Measurements from ENCODE around the gene CUEDC2. TPM values are rescaled to one million over a fixed set of nuclear protein-coding genes. Genes with fewer than 3 reads are reported as not detected.

Gene CUEDC2
- total RNA-seq, 1 experiment from 2014 or later: 40.2 TPM

DNA sequence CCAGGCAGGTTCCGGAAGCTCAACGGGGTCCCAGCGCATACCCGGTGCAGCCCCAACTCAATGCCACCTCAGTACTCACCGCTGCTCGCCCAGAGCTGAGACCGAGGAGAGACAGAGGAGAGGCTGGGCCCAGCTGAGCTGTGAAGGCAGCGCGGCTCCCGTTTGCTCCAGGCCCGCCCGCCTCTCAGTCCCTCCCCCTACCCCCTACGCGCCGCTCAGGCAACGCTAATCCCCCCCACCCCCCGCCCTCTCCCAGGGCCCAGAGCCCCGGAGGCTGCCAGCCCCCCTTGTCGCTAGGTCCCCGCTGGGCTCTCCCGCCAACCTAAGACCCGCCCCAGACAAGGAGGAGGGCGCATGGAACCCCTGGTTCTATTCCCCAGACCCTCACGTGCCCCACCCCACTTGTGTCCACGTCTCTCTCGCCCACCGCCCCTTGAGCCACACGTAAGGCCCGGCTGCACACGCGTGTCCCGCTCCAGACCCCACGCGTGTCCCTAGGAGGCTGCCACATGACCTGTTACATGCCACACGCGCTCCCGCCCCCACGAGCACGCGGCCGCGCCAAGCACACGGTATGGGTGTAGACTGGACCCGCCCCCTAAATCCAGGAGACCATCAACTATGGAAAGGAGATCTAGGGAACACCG is 13.6 kb downstream of the CUEDC2 start, which contains the start of gene PSD:
Gene PSD, minus strand, starts transcription at position 164 of the 647 bp plus-strand sequence. CDS start 1,747 bp downstream, outside the sequence.
- Mint-ChIP-seq H3K9me3 (no peaks in the 10 kb centered on the region), H3K36me3 (peaks cover 9% of the 10 kb centered on the region; the same call in 1 of the 2 replicates), H3K4me1 (peaks cover 19% of the 10 kb centered on the region), H3K27ac (peak within 1 kb of the TSS; percentile 90; the same call in 1 of the 2 replicates), H3K27me3 (ENCODE audit: low read depth) (peaks cover 5% of the 10 kb centered on the region; the same call in 1 of the 2 replicates), H3K4me3 (peak within 1 kb of the TSS; percentile 98)
- CTCF ChIA-PET: interaction anchor here (0.6 to 1.4 kb wide), 9 partner anchors 13 to 188 kb away, joined by 3 to 14 read pairs (median 4); partner anchors contain the start of genes CUEDC2 and NFKB2
- DNase-seq (ENCODE audit: low spot score) (peak; percentile 69), ATAC-seq (peak; percentile 11)
- POLR2A ChIA-PET: interaction anchor here (0.7 to 1.1 kb wide), 3 partner anchors 20 to 44 kb away, joined by 3 to 5 read pairs (median 4); partner anchors contain the start of gene C10orf95
- TF ChIP-seq CBFB (CRISPR knock-in tag; IDR thresholded peaks at IDR 0.05; ENCODE audit: low read depth): peak; percentile 24; the same call in 1 of the 2 replicates
- TF ChIP-seq, protein P1, sequence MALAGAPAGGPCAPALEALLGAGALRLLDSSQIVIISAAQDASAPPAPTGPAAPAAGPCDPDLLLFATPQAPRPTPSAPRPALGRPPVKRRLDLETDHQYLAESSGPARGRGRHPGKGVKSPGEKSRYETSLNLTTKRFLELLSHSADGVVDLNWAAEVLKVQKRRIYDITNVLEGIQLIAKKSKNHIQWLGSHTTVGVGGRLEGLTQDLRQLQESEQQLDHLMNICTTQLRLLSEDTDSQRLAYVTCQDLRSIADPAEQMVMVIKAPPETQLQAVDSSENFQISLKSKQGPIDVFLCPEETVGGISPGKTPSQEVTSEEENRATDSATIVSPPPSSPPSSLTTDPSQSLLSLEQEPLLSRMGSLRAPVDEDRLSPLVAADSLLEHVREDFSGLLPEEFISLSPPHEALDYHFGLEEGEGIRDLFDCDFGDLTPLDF (CRISPR knock-in tag; IDR thresholded peaks at IDR 0.05): no peak
- TF ChIP-seq, protein P2, sequence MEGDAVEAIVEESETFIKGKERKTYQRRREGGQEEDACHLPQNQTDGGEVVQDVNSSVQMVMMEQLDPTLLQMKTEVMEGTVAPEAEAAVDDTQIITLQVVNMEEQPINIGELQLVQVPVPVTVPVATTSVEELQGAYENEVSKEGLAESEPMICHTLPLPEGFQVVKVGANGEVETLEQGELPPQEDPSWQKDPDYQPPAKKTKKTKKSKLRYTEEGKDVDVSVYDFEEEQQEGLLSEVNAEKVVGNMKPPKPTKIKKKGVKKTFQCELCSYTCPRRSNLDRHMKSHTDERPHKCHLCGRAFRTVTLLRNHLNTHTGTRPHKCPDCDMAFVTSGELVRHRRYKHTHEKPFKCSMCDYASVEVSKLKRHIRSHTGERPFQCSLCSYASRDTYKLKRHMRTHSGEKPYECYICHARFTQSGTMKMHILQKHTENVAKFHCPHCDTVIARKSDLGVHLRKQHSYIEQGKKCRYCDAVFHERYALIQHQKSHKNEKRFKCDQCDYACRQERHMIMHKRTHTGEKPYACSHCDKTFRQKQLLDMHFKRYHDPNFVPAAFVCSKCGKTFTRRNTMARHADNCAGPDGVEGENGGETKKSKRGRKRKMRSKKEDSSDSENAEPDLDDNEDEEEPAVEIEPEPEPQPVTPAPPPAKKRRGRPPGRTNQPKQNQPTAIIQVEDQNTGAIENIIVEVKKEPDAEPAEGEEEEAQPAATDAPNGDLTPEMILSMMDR (IDR thresholded peaks at IDR 0.05): no peak
- TF ChIP-seq NR2C2 (CRISPR knock-in tag; IDR thresholded peaks at IDR 0.05): no peak
- TF ChIP-seq MXD4 (CRISPR knock-in tag; IDR thresholded peaks at IDR 0.05; ENCODE audit: borderline replicate concordance): no peak
- TF ChIP-seq, protein P3, sequence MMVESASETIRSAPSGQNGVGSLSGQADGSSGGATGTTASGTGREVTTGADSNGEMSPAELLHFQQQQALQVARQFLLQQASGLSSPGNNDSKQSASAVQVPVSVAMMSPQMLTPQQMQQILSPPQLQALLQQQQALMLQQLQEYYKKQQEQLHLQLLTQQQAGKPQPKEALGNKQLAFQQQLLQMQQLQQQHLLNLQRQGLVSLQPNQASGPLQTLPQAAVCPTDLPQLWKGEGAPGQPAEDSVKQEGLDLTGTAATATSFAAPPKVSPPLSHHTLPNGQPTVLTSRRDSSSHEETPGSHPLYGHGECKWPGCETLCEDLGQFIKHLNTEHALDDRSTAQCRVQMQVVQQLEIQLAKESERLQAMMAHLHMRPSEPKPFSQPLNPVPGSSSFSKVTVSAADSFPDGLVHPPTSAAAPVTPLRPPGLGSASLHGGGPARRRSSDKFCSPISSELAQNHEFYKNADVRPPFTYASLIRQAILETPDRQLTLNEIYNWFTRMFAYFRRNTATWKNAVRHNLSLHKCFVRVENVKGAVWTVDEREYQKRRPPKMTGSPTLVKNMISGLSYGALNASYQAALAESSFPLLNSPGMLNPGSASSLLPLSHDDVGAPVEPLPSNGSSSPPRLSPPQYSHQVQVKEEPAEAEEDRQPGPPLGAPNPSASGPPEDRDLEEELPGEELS (CRISPR knock-in tag; IDR thresholded peaks at IDR 0.05): no peak
- TF ChIP-seq RORB (CRISPR knock-in tag; IDR thresholded peaks at IDR 0.05): no peak
- no peak for TF ChIP-seq OVOL2 (CRISPR knock-in tag; IDR thresholded peaks at IDR 0.05; ENCODE audit: borderline replicate concordance)
- TF ChIP-seq ZNF396 (CRISPR knock-in tag; IDR thresholded peaks at IDR 0.05; ENCODE audit: borderline replicate concordance): no peak
- 0 out of 2 replicates have a peak, but pooled peaks have one; percentile 19 for TF ChIP-seq ATF1 (CRISPR knock-in tag; IDR thresholded peaks at IDR 0.05)
- TF ChIP-seq, protein P4, sequence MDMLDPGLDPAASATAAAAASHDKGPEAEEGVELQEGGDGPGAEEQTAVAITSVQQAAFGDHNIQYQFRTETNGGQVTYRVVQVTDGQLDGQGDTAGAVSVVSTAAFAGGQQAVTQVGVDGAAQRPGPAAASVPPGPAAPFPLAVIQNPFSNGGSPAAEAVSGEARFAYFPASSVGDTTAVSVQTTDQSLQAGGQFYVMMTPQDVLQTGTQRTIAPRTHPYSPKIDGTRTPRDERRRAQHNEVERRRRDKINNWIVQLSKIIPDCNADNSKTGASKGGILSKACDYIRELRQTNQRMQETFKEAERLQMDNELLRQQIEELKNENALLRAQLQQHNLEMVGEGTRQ (CRISPR knock-in tag; IDR thresholded peaks at IDR 0.05): peak; percentile 50; the same call in 1 of the 2 replicates
- TF ChIP-seq, protein P5, sequence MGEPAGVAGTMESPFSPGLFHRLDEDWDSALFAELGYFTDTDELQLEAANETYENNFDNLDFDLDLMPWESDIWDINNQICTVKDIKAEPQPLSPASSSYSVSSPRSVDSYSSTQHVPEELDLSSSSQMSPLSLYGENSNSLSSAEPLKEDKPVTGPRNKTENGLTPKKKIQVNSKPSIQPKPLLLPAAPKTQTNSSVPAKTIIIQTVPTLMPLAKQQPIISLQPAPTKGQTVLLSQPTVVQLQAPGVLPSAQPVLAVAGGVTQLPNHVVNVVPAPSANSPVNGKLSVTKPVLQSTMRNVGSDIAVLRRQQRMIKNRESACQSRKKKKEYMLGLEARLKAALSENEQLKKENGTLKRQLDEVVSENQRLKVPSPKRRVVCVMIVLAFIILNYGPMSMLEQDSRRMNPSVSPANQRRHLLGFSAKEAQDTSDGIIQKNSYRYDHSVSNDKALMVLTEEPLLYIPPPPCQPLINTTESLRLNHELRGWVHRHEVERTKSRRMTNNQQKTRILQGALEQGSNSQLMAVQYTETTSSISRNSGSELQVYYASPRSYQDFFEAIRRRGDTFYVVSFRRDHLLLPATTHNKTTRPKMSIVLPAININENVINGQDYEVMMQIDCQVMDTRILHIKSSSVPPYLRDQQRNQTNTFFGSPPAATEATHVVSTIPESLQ (CRISPR knock-in tag; IDR thresholded peaks at IDR 0.05): no peak
- TF ChIP-seq TP53 (CRISPR knock-in tag; IDR thresholded peaks at IDR 0.05): no peak
- TF ChIP-seq, protein P6, sequence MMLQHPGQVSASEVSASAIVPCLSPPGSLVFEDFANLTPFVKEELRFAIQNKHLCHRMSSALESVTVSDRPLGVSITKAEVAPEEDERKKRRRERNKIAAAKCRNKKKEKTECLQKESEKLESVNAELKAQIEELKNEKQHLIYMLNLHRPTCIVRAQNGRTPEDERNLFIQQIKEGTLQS (CRISPR knock-in tag; conservative IDR thresholded peaks at IDR 0.05): no peak
- no peak for TF ChIP-seq PRRX2 (CRISPR knock-in tag; IDR thresholded peaks at IDR 0.05)
- no peak for TF ChIP-seq ZNF263 (CRISPR knock-in tag; IDR thresholded peaks at IDR 0.05; ENCODE audit: low read depth)
- TF ChIP-seq, protein P7, sequence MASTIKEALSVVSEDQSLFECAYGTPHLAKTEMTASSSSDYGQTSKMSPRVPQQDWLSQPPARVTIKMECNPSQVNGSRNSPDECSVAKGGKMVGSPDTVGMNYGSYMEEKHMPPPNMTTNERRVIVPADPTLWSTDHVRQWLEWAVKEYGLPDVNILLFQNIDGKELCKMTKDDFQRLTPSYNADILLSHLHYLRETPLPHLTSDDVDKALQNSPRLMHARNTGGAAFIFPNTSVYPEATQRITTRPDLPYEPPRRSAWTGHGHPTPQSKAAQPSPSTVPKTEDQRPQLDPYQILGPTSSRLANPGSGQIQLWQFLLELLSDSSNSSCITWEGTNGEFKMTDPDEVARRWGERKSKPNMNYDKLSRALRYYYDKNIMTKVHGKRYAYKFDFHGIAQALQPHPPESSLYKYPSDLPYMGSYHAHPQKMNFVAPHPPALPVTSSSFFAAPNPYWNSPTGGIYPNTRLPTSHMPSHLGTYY (CRISPR knock-in tag; IDR thresholded peaks at IDR 0.05): no peak
- TF ChIP-seq, protein P8, sequence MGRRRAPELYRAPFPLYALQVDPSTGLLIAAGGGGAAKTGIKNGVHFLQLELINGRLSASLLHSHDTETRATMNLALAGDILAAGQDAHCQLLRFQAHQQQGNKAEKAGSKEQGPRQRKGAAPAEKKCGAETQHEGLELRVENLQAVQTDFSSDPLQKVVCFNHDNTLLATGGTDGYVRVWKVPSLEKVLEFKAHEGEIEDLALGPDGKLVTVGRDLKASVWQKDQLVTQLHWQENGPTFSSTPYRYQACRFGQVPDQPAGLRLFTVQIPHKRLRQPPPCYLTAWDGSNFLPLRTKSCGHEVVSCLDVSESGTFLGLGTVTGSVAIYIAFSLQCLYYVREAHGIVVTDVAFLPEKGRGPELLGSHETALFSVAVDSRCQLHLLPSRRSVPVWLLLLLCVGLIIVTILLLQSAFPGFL (CRISPR knock-in tag; IDR thresholded peaks at IDR 0.05; ENCODE audit: borderline replicate concordance): no peak
- peak; percentile 42 for TF ChIP-seq SP1 (CRISPR knock-in tag; conservative IDR thresholded peaks at IDR 0.05)
- TF ChIP-seq ZNF138 (CRISPR knock-in tag; conservative IDR thresholded peaks at IDR 0.05): no peak
- TF ChIP-seq, protein P9, sequence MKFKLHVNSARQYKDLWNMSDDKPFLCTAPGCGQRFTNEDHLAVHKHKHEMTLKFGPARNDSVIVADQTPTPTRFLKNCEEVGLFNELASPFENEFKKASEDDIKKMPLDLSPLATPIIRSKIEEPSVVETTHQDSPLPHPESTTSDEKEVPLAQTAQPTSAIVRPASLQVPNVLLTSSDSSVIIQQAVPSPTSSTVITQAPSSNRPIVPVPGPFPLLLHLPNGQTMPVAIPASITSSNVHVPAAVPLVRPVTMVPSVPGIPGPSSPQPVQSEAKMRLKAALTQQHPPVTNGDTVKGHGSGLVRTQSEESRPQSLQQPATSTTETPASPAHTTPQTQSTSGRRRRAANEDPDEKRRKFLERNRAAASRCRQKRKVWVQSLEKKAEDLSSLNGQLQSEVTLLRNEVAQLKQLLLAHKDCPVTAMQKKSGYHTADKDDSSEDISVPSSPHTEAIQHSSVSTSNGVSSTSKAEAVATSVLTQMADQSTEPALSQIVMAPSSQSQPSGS (CRISPR knock-in tag; IDR thresholded peaks at IDR 0.05; ENCODE audit: borderline replicate concordance, low read depth): no peak
- TF ChIP-seq NR3C1 (CRISPR knock-in tag; conservative IDR thresholded peaks at IDR 0.05; ENCODE audit: low read depth): no peak
- TF ChIP-seq TEAD1 (CRISPR knock-in tag; IDR thresholded peaks at IDR 0.05): no peak

Data from WTC11 (cell line).